Heart left ventricle (tissue), 16 donors: ENCODE results near the gene KCTD17. TPM values are rescaled to one million over a fixed set of nuclear protein-coding genes. Genes with fewer than 3 reads are reported as not detected.

Experiments
- ATAC-seq, 4 donors: fragments of 200-7000 bp; cut with Tn5 transposase; one replicate each; pipeline ENCODE4 v1.9.1; 2020 to 2022; ENCODE audit warnings: moderate library complexity in 4 of 4, mild to moderate bottlenecking in 3 of 4, moderate number of reproducible peaks in 1 of 4
- DNase-seq, 5 donors: peaks; one replicate each; pipeline ENCODE4 v3.0.0-alpha.2; 2020
- H3K27ac ChIP-seq, 12 donors: fragments of 200-600 bp; sonication (generic) in 4 of 12; one replicate each; pipeline versions ENCODE4 v1.5.0 to v1.8.0; 2016 to 2022; ENCODE audit warnings: mild to moderate bottlenecking in 2 of 12
- H3K27me3 ChIP-seq, 9 donors: fragments of 200-600 bp; sonication (generic) in 2 of 9; one replicate each; pipeline versions ENCODE4 v1.5.1 to v1.8.0; 2016 to 2022; ENCODE audit warnings: mild to moderate bottlenecking in 3 of 9
- H3K36me3 ChIP-seq, 9 donors: fragments of 200-600 bp; sonication (generic) in 2 of 9; one replicate each; pipeline versions ENCODE4 v1.5.0 to v1.8.0; 2018 to 2022; ENCODE audit warnings: mild to moderate bottlenecking in 2 of 9
- H3K4me1 ChIP-seq, 12 donors: fragments of 200-600 bp; sonication (generic) in 4 of 12; one replicate each; pipeline versions ENCODE4 v1.5.0 to v1.8.0; 2016 to 2022; ENCODE audit warnings: mild to moderate bottlenecking in 3 of 12
- H3K4me3 ChIP-seq, 12 donors: fragments of 200-600 bp; sonication (generic) in 4 of 12; one replicate each; pipeline versions ENCODE4 v1.5.0 to v1.8.0; 2017 to 2022; ENCODE audit warnings: mild to moderate bottlenecking in 9 of 12, moderate library complexity in 4 of 12
- H3K9me3 ChIP-seq, 12 donors: fragments of 200-600 bp; sonication (generic) in 4 of 12; one replicate each; pipeline versions ENCODE4 v1.5.0 to v1.8.0; 2016 to 2022; ENCODE audit warnings: mild to moderate bottlenecking in 1 of 12
- POLR2A ChIP-seq, 2 donors: fragments of 450-650 bp; IDR thresholded peaks; one replicate each; pipeline ENCODE4 v1.6.1; 2017; ENCODE audit warnings: antibody characterized with exemption in 2 of 2, mild to moderate bottlenecking in 2 of 2, moderate library complexity in 2 of 2
- WGBS, 4 donors: extraction: QIAGEN DNeasy Blood & Tissue Kit in 2 of 4; methylation state at CpG; one replicate each; pipeline versions ENCODE4 v1.1.5 to v1.1.7; 2013 to 2018; 5-methylcytosine and 5-hydroxymethylcytosine counted together
- intact Hi-C, 10 donors: fragments of 100-400 bp; cut with DNase I; formaldehyde crosslinking; loops; one replicate each; pipeline versions ENCODE4 v1.11.1 to v1.14.2; 2022
- polyA plus RNA-seq, 2 donors: library from polyadenylated mRNA; stranded (reverse); fragments of 200-250 nt; gene quantifications; one replicate each; pipeline ENCODE4 v1.2.3, GENCODE V29; 2013
- total RNA-seq, 9 donors: library from RNA; depleted of rRNA in 2 of 9; stranded (reverse); fragments of >200 nt in 2 of 9; fragmentation: NEBNext Ultra II Directional in 3 of 9; extraction: Animal tissue kit (Norgen Biotek cat#: 25700) in 3 of 9; gene quantifications; one replicate each; pipeline versions ENCODE4 v1.1.0 to v1.2.4, GENCODE V29; 2016 to 2023
- TF ChIP-seq, protein P1 (sequence below), 12 donors: fragments of 200-600 bp; sonication (generic) in 4 of 12; IDR thresholded peaks; one replicate each; pipeline versions ENCODE4 v1.5.0 to v1.8.0; 2018 to 2022; ENCODE audit warnings: antibody characterized with exemption in 12 of 12, mild to moderate bottlenecking in 5 of 12
- donor health status: ischemic (EF 13 %, LVEDD 7.1; RV severe dilation, severe dysfunction).
- donor health status: healthy with polysubstance abuse.
- donor health status: DM: no; HTN: yes; CAD: no.
- donor health status: DM: no; HTN: no; CAD: no.
- donor health status: ischemic (EF 25% LVEDD 6.9; RV normal size, moderate dysfunction).
- donor health status: ischemic (EF 25% LVEDD 5.7; RV mildly dilated, moderate dysfunction).
- donor health status: healthy.
- donor health status: DM: yes; HTN: yes; CAD: no.
- donor health status: ischemic (EF 35%, LVEDD 5.7; RV mildly dilated, moderate dysfunction).
- donor health status: nonischemic (EF 11% LVEDD 7.7; RV severe dilation, severe dysfunction).
- donor health status: DM: yes; HTN: yes; CAD: no.
- donor health status: PGD.
- donor health status: ischemic (EF 29% LVEDD 5.4; RV normal size, mild dysfunction).
- donor health status: nonischemic (EF 23%, LVEDD 6.1; RV moderate dilation, normal function).

Gene KCTD17
- total and polyA plus RNA-seq, 11 donors, result 10.8 to 62.0 (median 17.3) TPM

DNA sequence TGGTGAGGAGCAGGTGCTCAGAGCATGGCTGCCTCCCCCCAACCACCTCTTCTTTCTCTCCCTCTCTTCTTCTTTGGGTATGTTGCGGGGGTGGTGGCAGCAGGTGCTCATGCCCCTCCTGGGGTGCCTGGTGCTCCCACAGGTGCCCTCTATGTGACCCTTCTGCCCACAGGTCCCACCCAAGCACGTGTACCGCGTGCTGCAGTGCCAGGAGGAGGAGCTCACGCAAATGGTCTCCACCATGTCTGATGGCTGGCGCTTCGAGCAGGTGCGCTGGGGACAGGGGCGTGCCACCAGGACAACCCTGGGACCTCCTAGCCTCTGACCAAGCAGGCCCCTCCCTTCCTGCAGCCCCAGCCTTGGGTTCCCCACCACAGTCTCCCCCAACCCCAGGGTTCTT is 5.7 kb downstream of the KCTD17 start:
- Histone ChIP-seq H3K4me1 (peaks cover 0 to 19% (median 16%) of the 10 kb centered on the region in 12 donors), H3K27ac (no peak overlapping the region), H3K4me3 (no peak overlapping the region), H3K9me3 (no peaks in the 10 kb centered on the region), H3K36me3 (peaks cover 0 to 61% (median 19%) of the 10 kb centered on the region in 9 donors), H3K27me3 (no peaks in the 10 kb centered on the region)
- ATAC-seq (no peak), DNase-seq (peak in 1 of 5 donors; percentile 21)
- intact Hi-C loops, result no loop called here
- WGBS, 4 donors, result 84 to 97% (median 85%) methylated on average over 6 to 9 of the region's 9 CpGs
- TF ChIP-seq POLR2A (IDR thresholded peaks at IDR 0.05), result no peak
- TF ChIP-seq, protein P1, sequence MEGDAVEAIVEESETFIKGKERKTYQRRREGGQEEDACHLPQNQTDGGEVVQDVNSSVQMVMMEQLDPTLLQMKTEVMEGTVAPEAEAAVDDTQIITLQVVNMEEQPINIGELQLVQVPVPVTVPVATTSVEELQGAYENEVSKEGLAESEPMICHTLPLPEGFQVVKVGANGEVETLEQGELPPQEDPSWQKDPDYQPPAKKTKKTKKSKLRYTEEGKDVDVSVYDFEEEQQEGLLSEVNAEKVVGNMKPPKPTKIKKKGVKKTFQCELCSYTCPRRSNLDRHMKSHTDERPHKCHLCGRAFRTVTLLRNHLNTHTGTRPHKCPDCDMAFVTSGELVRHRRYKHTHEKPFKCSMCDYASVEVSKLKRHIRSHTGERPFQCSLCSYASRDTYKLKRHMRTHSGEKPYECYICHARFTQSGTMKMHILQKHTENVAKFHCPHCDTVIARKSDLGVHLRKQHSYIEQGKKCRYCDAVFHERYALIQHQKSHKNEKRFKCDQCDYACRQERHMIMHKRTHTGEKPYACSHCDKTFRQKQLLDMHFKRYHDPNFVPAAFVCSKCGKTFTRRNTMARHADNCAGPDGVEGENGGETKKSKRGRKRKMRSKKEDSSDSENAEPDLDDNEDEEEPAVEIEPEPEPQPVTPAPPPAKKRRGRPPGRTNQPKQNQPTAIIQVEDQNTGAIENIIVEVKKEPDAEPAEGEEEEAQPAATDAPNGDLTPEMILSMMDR (IDR thresholded peaks at IDR 0.05), result no peak

DNA sequence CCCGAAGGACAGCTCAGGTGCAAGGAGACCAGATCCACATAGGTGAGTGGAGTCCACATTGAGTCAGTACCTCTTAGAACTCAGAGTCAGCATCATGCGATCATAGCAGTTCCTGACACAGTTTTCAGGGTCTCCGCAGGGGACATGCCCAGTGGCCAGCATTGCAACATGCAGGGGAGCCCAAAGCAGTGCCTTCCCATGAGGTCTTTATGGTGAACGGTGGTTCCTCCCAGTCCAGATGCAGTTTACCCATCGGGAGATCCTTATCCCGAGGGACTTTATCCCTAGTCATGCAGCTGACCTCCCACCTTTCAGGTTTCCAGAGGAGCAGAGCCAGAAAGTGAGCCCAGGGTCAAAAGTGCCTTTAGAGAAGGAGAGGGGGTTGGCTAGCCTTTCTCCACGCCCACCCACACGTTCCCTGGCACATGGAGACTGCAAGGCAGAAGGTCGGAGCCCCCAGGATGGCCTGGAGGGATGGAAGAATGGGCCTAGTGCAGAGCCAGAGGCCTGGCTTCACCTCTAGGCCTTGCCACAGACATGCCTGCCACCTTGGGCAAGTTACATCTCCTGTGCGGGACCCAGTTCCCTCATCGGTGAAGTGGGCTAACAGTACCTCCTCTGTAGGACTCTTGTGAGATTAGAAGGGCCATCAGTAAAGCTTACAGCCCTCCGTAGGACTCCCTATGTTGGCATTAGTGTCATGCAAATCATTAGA is 6.4 kb downstream of the KCTD17 start:
- TF ChIP-seq POLR2A (IDR thresholded peaks at IDR 0.05), result no peak
- TF ChIP-seq, protein P1 (IDR thresholded peaks at IDR 0.05), result no peak
- 88 to 93% (median 92%) methylated on average over 12 of the region's 12 CpGs for WGBS, 4 donors
- Histone ChIP-seq H3K27me3 (no peaks in the 10 kb centered on the region), H3K36me3 (peaks cover 0 to 61% (median 19%) of the 10 kb centered on the region in 9 donors), H3K4me3 (no peak overlapping the region), H3K27ac (no peak overlapping the region), H3K4me1 (peaks cover 0 to 11% (median 9%) of the 10 kb centered on the region in 12 donors), H3K9me3 (no peaks in the 10 kb centered on the region)
- no peak for DNase-seq
- ATAC-seq, result no peak
- intact Hi-C loops, result no loop called here

DNA sequence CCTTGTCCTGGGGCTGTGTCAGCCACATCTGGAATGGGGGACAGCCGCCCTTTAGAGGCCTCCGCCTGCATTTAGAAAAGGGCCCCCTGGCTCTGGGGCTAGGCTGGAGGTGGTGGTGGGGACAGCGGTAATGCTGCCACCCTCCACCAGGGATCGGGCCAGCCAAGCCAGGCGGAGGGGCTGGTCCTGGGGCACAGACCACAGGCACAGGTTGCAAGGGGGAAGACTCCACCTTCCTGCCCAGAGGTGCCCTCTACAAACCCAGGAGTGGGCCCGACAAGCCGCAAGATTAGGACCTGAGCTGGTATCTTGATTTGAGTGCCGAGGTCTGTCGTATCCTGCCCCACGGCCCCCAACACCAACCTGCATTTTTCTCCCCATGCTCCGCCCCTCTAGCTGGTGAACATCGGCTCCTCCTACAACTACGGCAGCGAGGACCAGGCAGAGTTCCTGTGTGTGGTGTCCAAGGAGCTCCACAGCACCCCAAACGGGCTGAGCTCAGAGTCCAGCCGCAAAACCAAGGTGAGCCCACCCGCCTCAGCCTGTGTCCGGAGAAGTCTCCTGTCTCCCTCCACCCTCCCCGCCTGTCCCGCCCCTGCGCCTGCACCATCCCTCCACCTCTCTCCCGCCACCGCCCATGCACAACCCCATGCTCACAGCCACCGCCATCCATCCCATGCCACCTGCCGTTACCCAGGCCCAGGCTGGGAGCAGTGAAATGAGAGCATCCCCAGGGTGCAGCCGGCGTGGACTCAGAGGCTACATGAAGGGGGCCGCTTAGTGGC is 7.6 kb downstream of the KCTD17 start:
- no peak for ATAC-seq
- H3K27me3 ChIP-seq, result no peaks in the 10 kb centered on the region
- H3K4me3 ChIP-seq, result no peak overlapping the region
- TF ChIP-seq, protein P1 (IDR thresholded peaks at IDR 0.05), result no peak
- no peak for TF ChIP-seq POLR2A (IDR thresholded peaks at IDR 0.05)
- H3K9me3 ChIP-seq, result no peaks in the 10 kb centered on the region
- no peak overlapping the region for H3K27ac ChIP-seq
- H3K36me3 ChIP-seq, result peaks cover 0 to 61% (median 19%) of the 10 kb centered on the region in 9 donors
- H3K4me1 ChIP-seq, result peaks cover 0 to under 1% (median 0%) of the 10 kb centered on the region in 12 donors
- no peak for DNase-seq
- 94 to 96% (median 95%) methylated on average over 26 to 28 of the region's 28 CpGs for WGBS, 4 donors
- intact Hi-C loops, result no loop called here

DNA sequence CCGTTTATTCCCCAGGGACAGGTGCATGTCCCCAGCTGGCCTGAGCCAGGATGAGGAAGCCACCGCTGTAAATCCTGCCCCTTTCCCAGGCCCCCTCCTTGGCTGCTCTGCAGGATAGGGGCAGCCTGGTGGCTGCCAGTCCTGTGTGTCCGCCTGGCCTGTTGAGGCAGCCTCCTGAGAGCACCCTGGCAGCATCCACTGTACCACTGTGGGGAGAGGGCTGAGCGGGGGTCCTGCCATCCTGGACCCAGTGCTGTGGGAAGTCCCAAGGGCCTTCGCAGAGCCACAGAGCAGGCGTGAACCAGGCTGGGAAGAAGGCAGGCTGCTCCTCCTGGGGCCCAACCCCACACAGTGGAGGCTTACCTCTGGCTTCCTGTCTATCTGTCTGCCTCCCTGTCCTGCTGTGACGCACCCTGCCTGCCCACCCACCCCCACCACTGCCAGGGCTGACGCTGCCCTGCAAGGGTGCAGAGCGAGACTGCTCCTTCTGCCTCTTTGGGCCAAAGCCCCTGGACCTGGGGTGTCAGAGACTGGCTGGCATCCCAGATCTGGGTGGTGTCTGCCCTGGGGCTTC is 8.4 kb downstream of the KCTD17 start:
- TF ChIP-seq POLR2A (IDR thresholded peaks at IDR 0.05), result no peak
- TF ChIP-seq, protein P1 (IDR thresholded peaks at IDR 0.05), result no peak
- Histone ChIP-seq H3K9me3 (no peaks in the 10 kb centered on the region), H3K27me3 (no peaks in the 10 kb centered on the region), H3K27ac (no peak overlapping the region), H3K36me3 (peaks cover 0 to 57% (median 19%) of the 10 kb centered on the region in 9 donors), H3K4me1 (no peaks in the 10 kb centered on the region), H3K4me3 (no peak overlapping the region)
- 87 to 95% (median 93%) methylated on average over 2 to 9 of the region's 9 CpGs for WGBS, 4 donors
- ATAC-seq, result no peak
- DNase-seq, result no peak
- intact Hi-C loops, result no loop called here
